8988T (cell line): ENCODE measurements around the gene HSPG2.
"Not testable (repeated sequence)": the region's sequence is repeated elsewhere in the genome, so short reads cannot be mapped to it uniquely, and the experiment has no call there.

Experiments
- DNase-seq: peaks from one replicate; pipeline ENCODE4 v3.0.0; 2011

Gene HSPG2

DNA sequence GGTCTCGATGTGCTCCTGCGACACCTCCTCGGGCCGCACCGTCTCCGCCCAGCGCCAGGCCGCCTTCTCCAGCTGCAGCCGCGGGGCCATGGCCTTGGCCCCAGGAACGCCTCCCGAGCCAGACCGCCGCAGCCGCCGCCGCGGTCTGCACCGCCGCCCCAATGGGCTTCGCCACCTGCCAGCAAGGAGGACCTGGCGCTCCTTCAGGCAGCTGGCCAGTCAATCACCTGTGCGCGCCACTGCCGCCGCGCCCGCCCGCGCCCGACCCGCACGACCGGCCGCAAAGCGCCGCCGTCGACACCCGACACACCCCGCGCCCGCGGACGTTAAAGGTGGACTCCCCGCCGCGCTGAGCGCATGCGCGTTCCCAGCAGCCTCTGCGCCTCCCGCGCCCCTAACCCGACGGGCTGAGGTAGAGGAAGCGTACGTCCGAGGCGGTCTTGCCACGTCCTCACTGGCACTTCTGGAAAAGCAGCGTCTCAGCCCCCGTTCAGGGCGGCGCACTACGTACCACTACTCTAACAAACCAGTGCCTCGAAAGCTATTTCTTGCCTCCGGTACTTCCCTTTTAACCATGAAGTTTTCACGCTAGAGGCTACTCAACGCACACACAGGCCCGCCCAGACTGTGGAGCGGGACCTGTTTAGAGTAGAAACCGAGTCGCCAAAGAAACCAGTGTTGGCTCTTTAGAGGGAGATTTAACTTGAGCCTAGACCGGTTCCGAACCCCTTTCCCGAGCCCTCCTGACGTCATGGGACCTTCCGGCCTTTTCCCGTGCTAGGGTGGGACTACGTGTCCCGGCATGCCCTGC lies 154.0 kb downstream of the HSPG2 start, which contains the start of gene USP48:
Gene USP48, minus strand, starts transcription at position 282 of the 811 bp plus-strand sequence. Its CDS starts 192 bp downstream, at position 90.
- DNase-seq, result peak; percentile 68

- no peak for DNase-seq
Measured at GRCh38 chr1:21782349-21782867, 154.7 kb downstream of the HSPG2 start.

DNA sequence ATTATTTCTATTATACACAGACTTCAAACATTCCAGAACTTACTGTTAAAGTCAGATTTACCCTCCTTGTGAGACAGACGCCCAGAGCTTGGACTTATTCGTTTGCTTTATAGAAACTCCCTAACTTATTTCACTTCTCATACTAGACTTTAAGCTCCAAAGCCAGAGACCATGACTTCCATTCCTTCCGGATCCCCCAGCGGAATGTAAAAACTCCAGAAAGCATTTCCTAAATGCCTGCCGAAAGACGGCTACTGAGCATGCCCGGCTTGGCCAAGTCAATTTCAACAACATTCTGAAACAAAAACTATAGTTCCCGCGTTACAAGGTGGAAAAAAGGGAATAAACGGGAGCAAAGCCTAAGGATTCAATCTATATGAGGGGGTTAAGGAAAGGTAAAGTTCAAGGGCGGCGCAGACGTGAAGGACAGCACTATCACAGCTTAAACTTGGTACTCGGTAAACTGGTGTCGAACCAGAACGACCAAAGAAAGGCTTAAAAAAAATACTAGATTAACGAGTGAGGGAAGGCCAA lies 155.2 kb downstream of the HSPG2 start:
- no peak for DNase-seq

DNA sequence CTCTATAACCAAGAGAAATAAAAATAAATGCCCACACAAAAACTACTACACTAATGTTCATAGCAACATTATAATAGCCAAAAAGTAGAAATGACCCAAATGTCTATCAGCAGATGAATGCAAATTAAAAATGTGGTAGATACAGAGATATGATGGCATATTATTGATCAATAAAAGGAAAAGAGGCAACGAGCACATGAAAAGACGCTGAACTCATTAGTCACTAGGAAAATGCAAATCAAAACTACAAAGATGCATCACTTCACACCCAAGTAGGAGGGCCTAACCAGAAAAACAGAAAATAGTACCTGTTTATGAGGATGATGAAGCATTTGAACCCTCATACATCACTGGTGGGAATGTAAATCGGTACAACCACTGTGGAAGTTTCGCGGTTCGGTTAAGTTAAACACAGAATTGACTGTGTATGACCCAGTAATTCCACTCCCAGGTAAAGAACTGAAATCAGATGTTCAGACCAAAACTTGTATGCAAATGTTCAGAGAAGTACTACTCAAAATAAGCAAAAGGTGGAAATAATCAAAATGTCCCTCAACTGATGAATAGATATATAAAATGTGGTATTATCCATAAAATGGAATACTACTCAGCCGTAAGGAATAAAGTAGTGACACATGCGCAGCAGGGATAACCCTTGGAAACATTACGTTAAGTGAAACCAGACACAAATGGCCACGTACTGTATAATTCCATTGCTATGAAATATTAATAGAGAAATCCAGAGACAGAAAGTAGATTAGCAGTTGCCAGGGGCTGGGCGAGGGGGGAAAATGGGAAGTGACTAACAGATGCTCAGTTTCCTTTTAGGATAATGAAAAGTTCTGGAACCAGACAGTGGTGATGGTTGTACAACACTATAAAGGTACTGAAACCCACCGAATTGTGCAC lies 157.2 kb downstream of the HSPG2 start:
- DNase-seq, result no peak

GRCh38 chr1:21778405-21778727 lies 158.7 kb downstream of the HSPG2 start:
- no peak for DNase-seq

GRCh38 chr1:21776925-21777324 lies 160.2 kb downstream of the HSPG2 start:
- not testable (repeated sequence) for DNase-seq

GRCh38 chr1:21775985-21776562 lies 161.0 kb downstream of the HSPG2 start:
- DNase-seq, result no peak

DNA sequence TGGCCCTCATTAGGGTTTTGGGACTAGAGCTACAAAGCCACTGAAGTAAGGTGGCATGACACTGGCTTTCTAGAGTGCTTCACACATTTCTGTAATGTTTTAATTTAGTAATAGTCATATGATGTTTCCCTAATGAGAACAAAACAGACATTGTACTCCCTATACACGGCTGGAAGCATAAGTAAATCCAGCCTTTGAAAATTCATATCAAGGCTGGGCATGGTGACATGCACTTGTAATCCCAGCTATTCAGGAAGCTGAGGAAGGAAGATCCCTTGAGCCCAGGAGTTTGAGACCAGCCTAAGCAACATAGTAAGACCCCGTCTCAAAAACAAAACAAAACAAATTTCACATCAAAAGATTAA lies 161.6 kb downstream of the HSPG2 start:
- no peak for DNase-seq

GRCh38 chr1:21774835-21775549 lies 162.1 kb downstream of the HSPG2 start:
- no peak for DNase-seq

DNA sequence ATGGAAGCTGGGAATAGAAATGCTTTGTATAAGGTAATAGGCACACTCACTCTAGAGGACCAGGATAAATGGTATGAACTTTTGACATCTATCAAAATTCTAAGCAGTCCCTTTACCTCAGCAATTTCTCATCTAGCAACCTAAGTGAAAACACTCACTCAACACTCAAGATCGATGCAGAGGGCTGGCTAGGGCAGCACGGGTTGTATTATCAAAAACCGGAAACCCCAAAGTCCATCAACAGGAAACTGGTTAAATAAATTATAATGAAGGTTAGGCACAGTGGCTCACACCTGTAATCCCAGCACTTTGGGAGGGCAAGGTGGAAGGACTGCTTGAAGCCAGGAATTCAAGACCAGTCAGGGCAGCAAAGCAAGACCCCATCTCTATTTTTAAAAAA lies 163.5 kb downstream of the HSPG2 start:
- DNase-seq, result no peak
